ENCODE results near the gene DRD1. TPM values are rescaled to one million over a fixed set of nuclear protein-coding genes. Genes with fewer than 3 reads are reported as not detected.

Gene DRD1
- total and polyA plus RNA-seq, 8 donors, result 0.09 to 0.37 (median 0.15) TPM

GRCh38 chr5:175489693-175490443 is 45.9 kb upstream of the DRD1 start:
- Histone ChIP-seq H3K4me1 (no peaks in the 10 kb centered on the region), H3K27me3 (no peaks in the 10 kb centered on the region), H3K36me3 (peaks cover 0 to 41% of the 10 kb centered on the region in 2 donors), H3K9me3 (no peaks in the 10 kb centered on the region), H3K4me3 (no peak overlapping the region), H3K27ac (no peak overlapping the region)
- intact Hi-C loops (cut with DNase I), result no loop called here
- no peak for TF ChIP-seq CTCF (IDR thresholded peaks at IDR 0.05)
- ATAC-seq (no peak), DNase-seq (no peak)

DNA sequence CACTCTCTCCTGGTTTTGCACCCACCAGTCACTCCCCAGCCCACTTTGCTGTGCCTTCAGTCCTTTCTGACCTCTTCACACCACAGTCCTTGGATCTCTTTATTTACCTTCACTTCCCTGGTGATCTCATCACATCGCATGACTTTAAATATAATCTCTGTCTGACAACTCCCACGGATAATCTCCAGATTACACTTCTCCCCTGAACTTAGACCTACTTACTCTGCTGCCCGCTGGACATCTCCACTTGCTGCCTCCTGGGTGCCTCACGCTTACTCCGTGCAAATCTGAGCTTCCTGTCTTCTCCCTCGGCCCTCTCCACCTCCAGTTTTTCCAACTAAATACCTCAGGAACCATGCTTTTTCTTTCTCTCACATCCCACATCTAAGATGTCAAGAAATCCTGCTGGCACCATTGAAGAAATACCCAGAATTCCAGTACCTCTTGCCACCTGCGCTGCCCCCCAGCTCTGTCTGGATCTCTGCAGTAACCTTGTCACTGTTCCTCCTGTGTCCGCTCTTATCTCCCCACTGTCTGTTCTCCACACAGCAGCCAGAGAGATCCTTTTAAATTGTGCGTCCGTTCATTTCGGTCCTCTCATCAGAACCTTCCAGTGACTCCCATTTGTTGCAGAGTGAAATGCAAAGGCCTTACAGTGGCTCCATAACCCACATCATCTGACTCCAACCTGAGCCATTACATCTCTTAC is 43.7 kb upstream of the DRD1 start:
- H3K9me3 ChIP-seq, result no peaks in the 10 kb centered on the region
- intact Hi-C loops (cut with DNase I), result no loop called here
- H3K4me3 ChIP-seq, result no peak overlapping the region
- DNase-seq, result no peak
- ATAC-seq, result no peak
- H3K36me3 ChIP-seq, result peaks cover 0 to 33% of the 10 kb centered on the region in 2 donors
- no peaks in the 10 kb centered on the region for H3K27me3 ChIP-seq
- no peaks in the 10 kb centered on the region for H3K4me1 ChIP-seq
- TF ChIP-seq CTCF (IDR thresholded peaks at IDR 0.05), result no peak
- no peak overlapping the region for H3K27ac ChIP-seq

DNA sequence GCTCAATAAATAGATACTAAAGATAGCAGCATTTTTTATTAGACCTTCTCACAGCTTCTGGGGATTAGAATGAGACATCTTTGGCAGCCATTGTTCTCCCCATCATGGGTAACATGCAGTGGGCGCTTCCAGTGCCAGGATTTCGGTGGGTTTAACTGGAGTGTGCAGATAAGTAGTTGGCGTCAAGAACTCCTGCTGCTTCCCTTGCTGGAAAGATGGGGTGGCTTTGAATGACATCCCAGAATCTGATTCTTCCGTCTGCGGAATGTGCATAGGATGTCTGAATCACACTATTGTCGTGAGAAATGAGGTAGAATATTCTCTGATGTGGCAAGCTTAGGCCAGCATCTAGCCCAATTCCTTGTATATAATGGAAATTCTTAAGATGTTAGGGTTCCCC is 41.6 kb upstream of the DRD1 start:
- Histone ChIP-seq H3K4me3 (no peak overlapping the region), H3K36me3 (peaks cover 0 to 19% of the 10 kb centered on the region in 2 donors), H3K27ac (no peak overlapping the region), H3K9me3 (no peaks in the 10 kb centered on the region), H3K4me1 (no peaks in the 10 kb centered on the region), H3K27me3 (no peaks in the 10 kb centered on the region)
- ATAC-seq (no peak), DNase-seq (no peak)
- TF ChIP-seq CTCF (IDR thresholded peaks at IDR 0.05), result no peak
- intact Hi-C loops (cut with DNase I), result no loop called here

DNA sequence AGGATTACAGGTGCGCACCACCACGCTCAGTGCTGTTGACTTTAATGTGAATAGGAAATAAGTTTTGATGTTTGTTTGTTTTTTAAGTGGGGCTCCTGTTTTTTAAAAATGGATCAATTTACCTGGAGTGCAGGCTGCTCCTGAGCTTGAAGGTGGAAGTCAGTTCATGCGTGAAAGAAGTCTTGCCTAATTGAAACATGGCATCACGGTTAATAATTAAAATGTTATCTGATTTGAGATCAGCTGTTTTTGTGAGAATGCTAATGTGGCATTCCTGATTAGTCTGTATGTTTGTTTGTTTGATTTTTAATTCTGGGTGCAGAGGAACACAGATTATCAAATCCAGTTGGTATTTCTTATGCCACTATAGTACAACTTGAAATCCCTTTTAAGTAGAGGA is 40.8 kb upstream of the DRD1 start:
- peaks cover 0 to 19% of the 10 kb centered on the region in 2 donors for H3K36me3 ChIP-seq
- ATAC-seq (no peak), DNase-seq (no peak)
- H3K9me3 ChIP-seq, result no peaks in the 10 kb centered on the region
- no peak overlapping the region for H3K27ac ChIP-seq
- H3K27me3 ChIP-seq, result no peaks in the 10 kb centered on the region
- no peak for TF ChIP-seq CTCF (IDR thresholded peaks at IDR 0.05)
- no peak overlapping the region for H3K4me3 ChIP-seq
- intact Hi-C loops (cut with DNase I), result no loop called here
- H3K4me1 ChIP-seq, result peaks cover 2 to 4% of the 10 kb centered on the region in 2 donors

GRCh38 chr5:175484322-175484721 is 40.3 kb upstream of the DRD1 start:
- no peak for ATAC-seq
- no peaks in the 10 kb centered on the region for H3K9me3 ChIP-seq
- no peak overlapping the region for H3K4me3 ChIP-seq
- no peak overlapping the region for H3K27ac ChIP-seq
- no peaks in the 10 kb centered on the region for H3K27me3 ChIP-seq
- intact Hi-C loops (cut with DNase I), result no loop called here
- TF ChIP-seq CTCF (IDR thresholded peaks at IDR 0.05), result no peak
- peaks cover 0 to 19% of the 10 kb centered on the region in 2 donors for H3K36me3 ChIP-seq
- no peak for DNase-seq
- peaks cover 7 to 9% of the 10 kb centered on the region in 2 donors for H3K4me1 ChIP-seq
